HS-27A (cell line): Measurements from ENCODE around the gene PSAPL1.

Experiments used
- DNase-seq: peaks from one replicate; pipeline ENCODE4 v3.0.0-alpha.2; 2012; ENCODE audit warnings: low read depth, missing footprints

Gene PSAPL1

DNA sequence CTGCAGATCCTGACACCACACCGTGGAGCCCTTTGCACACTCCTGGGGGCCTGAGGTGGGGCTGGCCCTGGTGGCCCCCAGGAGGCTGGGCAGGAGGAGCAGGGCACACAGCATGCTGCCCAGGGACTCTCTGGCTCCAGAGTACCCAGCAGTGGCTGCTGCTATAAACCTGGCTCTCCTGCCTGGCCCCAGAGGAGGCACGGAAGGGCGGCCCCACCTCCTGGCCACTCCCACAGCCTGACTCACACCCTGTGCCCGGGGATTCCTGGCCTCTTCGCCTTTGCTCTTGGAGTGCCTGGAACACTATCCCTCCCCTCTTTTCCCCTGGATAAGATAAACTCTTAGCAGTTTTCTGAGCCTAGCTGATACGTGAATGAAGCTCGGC is at the start of gene PSAPL1:
PSAPL1 (minus strand) TSS at position 165 of the 385 bp plus-strand sequence; CDS start at position 114, 51 bp downstream.
- DNase-seq, result no peak

GRCh38 chr4:7481227-7481626 is 46.5 kb upstream of the PSAPL1 start:
- DNase-seq, result no peak

GRCh38 chr4:7480423-7480822 is 45.7 kb upstream of the PSAPL1 start:
- no peak for DNase-seq

- DNase-seq, result no peak
Observed at GRCh38 chr4:7478665-7479064, 43.9 kb upstream of the PSAPL1 start.

DNA sequence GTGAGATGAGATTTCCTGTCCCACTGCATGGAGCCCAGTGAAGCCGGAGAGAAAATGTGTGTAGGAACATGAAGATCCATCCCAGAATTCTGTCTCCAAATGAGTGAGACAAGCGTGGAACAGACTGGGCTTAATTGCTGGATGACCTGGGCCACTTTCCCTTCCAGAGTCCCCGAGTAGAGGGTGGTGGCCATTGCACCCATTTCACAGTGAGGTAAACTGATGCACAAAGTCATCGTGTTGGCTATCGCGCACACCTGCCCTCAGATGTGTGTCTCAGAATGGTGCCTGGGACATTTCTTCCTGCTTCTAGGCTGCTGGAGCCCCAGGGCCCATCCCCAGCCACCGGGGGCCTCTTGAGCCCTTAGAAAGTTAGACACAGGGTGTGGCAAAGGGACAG is 43.0 kb upstream of the PSAPL1 start:
- DNase-seq, result no peak

- DNase-seq, result no peak
Observed at GRCh38 chr4:7476820-7477219, 42.1 kb upstream of the PSAPL1 start.

GRCh38 chr4:7475207-7475606 is 40.5 kb upstream of the PSAPL1 start:
- DNase-seq, result no peak

GRCh38 chr4:7474320-7474719 is 39.6 kb upstream of the PSAPL1 start:
- DNase-seq, result no peak

- no peak for DNase-seq
Observed at GRCh38 chr4:7473081-7473480, 38.4 kb upstream of the PSAPL1 start.

- no peak for DNase-seq
Observed at GRCh38 chr4:7472442-7473013, 37.8 kb upstream of the PSAPL1 start.

DNA sequence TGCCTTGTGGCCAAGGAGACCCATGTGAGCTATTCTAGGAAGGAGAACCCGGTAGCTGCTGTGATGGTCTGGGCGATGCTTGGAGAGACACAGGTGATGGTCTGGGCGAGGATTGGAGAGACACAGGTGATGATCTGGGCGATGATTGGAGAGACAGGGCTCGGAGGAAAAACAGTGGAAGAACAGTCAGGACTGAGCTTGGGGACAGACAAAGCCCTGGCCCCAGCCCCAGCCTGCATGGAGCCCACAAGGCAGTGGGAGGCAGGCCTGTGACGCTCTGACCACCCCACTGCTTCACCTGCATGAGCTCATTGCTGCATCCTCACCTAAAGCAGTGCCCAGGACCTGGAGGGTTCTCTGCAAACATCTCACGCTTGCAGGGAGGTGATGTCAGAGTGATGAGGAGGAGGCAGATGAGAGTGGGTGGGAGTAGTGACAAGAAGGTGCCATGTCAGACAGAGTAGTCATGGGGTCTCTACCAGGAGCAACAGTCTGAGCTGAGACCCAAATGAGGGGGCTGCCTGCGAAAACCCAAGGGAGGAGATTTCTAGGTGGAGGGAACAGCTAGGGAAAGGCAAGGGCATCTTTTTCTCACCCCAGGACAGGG is 35.9 kb upstream of the PSAPL1 start:
- DNase-seq, result no peak

DNA sequence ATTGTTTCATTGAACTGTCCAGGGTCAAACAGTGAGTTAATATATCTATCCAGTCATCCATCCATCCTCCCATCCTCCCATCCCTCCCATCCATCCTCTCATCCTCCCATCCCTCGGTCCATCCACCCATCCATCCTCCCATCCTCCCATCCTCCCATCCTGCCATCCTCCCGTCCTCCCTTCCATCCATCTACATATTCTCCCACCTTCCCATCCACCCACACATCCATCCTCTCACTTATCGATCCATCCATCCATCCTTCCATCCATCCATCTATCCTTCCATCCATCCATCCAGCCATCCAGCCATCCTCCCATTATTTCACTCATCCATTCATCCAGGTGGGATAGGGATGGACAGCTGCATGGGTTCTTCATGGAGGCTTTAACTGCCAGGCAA is 35.4 kb upstream of the PSAPL1 start:
- DNase-seq, result no peak

DNA sequence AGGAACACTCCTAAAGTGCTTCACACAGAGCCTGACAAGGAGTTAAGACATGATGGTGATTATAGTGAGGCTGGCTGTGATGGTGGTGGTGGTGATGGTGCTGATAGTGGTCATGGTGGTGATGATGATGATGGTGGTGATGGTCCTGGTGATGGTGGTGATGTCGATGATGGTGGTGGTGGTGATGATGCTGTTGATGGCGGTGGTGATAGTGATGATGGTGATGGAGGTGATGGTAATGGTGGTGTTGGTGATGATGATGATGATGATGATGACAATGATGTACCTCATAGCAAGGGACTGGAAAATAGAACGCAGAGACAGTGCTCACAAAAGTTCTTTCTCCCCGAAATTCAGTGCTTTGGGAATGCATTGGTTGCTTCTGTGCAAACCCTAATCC is 34.3 kb upstream of the PSAPL1 start:
- DNase-seq, result no peak

DNA sequence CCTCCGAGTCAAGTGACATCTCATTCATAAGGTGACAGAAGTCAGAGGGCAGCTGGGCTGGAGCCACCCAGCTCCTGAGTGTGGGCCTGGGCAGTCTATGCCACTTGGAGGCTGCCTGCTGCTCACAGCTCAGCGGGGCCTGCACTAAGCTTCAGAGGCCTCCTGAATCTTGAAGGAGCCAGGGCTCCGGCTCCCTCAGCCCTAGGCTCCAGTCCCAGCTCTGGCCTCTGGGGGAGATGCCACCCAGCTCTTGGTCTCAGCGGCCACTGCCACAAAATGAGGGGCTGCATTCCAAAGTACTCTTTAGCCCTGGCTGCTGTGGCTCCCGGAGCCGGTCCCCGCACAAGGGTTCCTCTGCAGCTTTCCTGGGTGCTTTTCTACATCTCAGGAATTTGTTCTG is 32.7 kb upstream of the PSAPL1 start:
- DNase-seq, result no peak

DNA sequence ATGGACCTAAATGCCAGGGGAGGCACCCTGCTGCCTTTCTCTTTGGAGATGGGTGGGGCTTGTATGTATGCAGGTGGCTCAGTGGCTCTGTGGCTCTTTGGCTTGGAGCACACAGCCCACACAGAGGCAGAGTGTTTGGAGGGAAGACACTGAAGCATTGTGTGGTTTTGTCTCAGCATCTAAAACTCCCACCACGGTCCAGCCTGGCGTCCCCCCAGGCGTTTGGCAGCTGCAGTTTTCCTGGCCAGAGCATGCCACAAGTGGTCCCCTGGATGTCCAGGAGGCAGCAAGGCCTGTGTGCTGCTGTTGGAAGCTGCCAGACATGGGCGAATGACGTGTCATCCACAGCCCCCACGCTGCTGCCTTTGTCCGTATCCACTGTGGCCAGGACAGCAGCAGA is 32.2 kb upstream of the PSAPL1 start:
- DNase-seq, result no peak

- no peak for DNase-seq
Observed at GRCh38 chr4:7466215-7466614, 31.5 kb upstream of the PSAPL1 start.

DNA sequence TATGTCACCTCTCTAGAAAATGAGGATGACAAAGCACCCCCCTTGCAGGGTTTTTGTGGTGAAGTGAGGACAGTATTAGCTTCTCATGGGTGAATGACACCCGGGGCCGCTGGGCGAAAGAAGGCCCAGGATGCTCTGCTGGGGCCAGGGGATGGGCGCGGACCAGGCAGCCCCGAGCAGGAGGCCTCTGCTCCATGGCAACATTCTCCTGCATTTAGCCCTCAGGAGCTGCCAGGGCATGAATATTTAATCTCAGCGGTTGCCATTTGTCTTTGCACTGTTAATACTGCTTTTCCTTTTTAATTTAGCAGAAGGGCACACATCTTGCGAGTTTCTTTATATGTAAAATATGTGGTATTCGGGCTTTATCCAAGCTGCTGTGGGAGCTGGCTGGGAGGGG is 30.3 kb upstream of the PSAPL1 start:
- no peak for DNase-seq

DNA sequence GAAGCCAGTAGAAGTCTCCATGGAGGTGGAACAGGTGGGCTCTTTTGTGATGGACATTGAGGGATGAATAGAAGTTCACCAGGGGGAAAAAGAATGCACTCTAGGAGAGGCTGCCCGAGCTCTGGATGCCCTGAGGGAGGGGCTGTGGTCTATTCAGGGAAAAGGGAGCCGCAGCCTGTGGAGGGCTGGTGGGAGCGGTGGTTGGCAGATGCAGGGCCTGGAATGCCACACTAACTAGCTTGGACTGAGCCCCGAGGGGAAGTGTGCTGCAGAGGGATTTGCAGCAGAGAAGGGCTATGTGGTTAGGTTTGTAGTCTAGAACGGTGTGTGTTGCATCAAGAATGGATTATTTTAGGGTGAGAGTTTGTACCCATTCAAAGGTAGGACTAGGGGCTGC is 29.5 kb upstream of the PSAPL1 start:
- no peak for DNase-seq

GRCh38 chr4:7463566-7464258 is 29.0 kb upstream of the PSAPL1 start:
- DNase-seq, result no peak

GRCh38 chr4:7462509-7462971 is 27.8 kb upstream of the PSAPL1 start:
- DNase-seq, result no peak

DNA sequence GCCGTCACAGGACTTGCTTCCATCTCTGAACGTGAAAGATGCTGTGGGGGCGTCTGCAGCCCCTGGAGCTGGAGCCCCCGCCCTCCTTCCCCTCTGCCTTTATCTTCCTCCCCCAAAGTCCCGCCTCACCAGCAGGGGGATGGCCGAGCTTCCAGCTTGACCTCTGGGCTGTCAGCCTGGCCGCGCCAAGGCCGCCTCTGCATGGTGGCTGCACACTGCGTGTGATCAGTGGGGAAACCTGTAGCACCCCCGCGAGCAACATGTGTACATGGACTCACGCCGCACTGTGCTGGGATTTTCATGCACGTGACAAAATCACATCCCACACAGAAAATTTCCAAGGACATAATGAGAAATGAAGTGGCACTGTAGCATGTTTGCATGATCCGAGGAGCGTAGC is 26.5 kb upstream of the PSAPL1 start:
- no peak for DNase-seq

DNA sequence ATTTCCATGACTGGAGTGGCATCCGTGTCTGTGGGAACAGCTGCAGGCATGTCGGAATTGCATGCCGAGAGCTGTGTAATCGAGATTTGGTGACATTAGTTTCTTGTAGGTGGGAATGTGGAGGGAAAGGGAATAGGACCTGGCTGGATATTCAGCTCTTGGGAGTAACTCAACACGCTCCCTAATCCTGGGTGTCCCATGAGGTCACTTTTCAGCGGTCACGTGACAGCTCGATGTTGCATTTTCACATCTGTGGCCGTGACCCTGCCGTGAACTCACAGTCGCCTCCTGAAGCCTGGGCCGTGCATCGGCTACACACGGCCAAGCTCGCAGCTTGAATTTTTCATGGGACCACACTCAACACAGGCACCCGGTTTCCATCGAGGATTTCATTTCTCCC is 25.8 kb upstream of the PSAPL1 start:
- DNase-seq, result no peak

GRCh38 chr4:7459471-7459870 is 24.7 kb upstream of the PSAPL1 start:
- no peak for DNase-seq

GRCh38 chr4:7458477-7458876 is 23.7 kb upstream of the PSAPL1 start:
- no peak for DNase-seq
